Astrocyte (in vitro differentiated cells and primary cell): Measurements from ENCODE around the gene DEDD2. TPM values are rescaled to one million over a fixed set of nuclear protein-coding genes. Genes with fewer than 3 reads are reported as not detected.

ENCODE experiments used
- DNase-seq: peaks from one replicate; pipeline ENCODE4 v3.0.0-alpha.2; 2010; ENCODE audit warnings: low read depth
- FAIRE-seq: peaks from 2 replicates; lab custom pipeline; 2011; peaks lifted over from hg19 to GRCh38; lab: Jason Lieb, UNC
- H2AFZ ChIP-seq: 2 replicates; pipeline ENCODE4 v1.6.0; 2012; ENCODE audit warnings: low read depth, low read length, inconsistent platforms
- H3K27ac ChIP-seq: 2 replicates; pipeline ENCODE4 v1.5.1; 2011; ENCODE audit warnings: low read depth, low read length, inconsistent platforms
- H3K27me3 ChIP-seq: 2 replicates; pipeline ENCODE4 v1.6.0; 2011; ENCODE audit warnings: low read length, inconsistent platforms; ENCODE audit not compliant: insufficient read depth
- H3K36me3 ChIP-seq: 2 replicates; pipeline ENCODE4 v1.5.1; 2011; ENCODE audit warnings: low read length, inconsistent platforms; ENCODE audit not compliant: insufficient read depth
- H3K4me1 ChIP-seq: 2 replicates; pipeline ENCODE4 v1.5.1; 2011; ENCODE audit warnings: low read length, inconsistent platforms; ENCODE audit not compliant: insufficient read depth
- H3K4me2 ChIP-seq: 2 replicates; pipeline ENCODE4 v1.6.0; 2012; ENCODE audit warnings: low read length, inconsistent platforms
- H3K4me3 ChIP-seq: 2 replicates; pipeline ENCODE4 v1.5.1; 2011; ENCODE audit warnings: low read depth, mild to moderate bottlenecking, low read length, inconsistent platforms; ENCODE audit not compliant: insufficient read depth
- H3K79me2 ChIP-seq: 2 replicates; pipeline ENCODE4 v1.6.0; 2012; ENCODE audit warnings: mild to moderate bottlenecking, low read length, inconsistent platforms; ENCODE audit not compliant: insufficient read depth
- H3K9ac ChIP-seq: 2 replicates; pipeline ENCODE4 v1.6.0; 2012; ENCODE audit warnings: mild to moderate bottlenecking, low read length, inconsistent platforms
- H3K9me3 ChIP-seq: 2 replicates; pipeline ENCODE4 v1.5.1; 2012; ENCODE audit warnings: low read depth, mild to moderate bottlenecking, low read length, inconsistent platforms; ENCODE audit not compliant: insufficient read depth
- H4K20me1 ChIP-seq: 2 replicates; pipeline ENCODE4 v1.6.0; 2012; ENCODE audit warnings: low read length, inconsistent platforms; ENCODE audit not compliant: insufficient read depth
- H3K27ac Mint-ChIP-seq: one replicate; pipeline ENCODE4 v1.8.0; 2021; ENCODE audit warnings: mild to moderate bottlenecking, mixed read lengths; ENCODE audit not compliant: unreplicated experiment
- H3K27me3 Mint-ChIP-seq: one replicate; pipeline ENCODE4 v1.8.0; 2021; ENCODE audit warnings: low read depth, mixed read lengths; ENCODE audit not compliant: unreplicated experiment
- H3K36me3 Mint-ChIP-seq: one replicate; pipeline ENCODE4 v1.8.0; 2021; ENCODE audit warnings: low read depth, mixed read lengths; ENCODE audit not compliant: unreplicated experiment
- H3K4me1 Mint-ChIP-seq: one replicate; pipeline ENCODE4 v1.8.0; 2021; ENCODE audit warnings: low read depth, mixed read lengths; ENCODE audit not compliant: unreplicated experiment
- H3K4me3 Mint-ChIP-seq: one replicate; pipeline ENCODE4 v1.8.0; 2021; ENCODE audit warnings: mild to moderate bottlenecking, moderate library complexity, mixed read lengths; ENCODE audit not compliant: unreplicated experiment
- H3K9me3 Mint-ChIP-seq: one replicate; pipeline ENCODE4 v1.8.0; 2021; ENCODE audit warnings: mild to moderate bottlenecking, mixed read lengths; ENCODE audit not compliant: unreplicated experiment
- CTCF ChIP-seq: IDR thresholded peaks from 2 replicates; pipeline ENCODE4 v1.5.1; 2011; ENCODE audit warnings: low read depth, mild to moderate bottlenecking, inconsistent platforms, low read length, moderate library complexity; ENCODE audit not compliant: insufficient read depth
- EZH2 ChIP-seq: IDR thresholded peaks from 2 replicates; pipeline ENCODE4 v1.6.1; 2012; ENCODE audit warnings: mild to moderate bottlenecking, low read length, inconsistent platforms; ENCODE audit not compliant: insufficient read depth
- total RNA-seq: library from RNA; stranded (reverse); gene quantifications from 2 replicates; pipeline ENCODE4 v1.2.1, GENCODE V29; 2021

DEDD2 gene
- total RNA-seq, 1 donor from 2014 or later, result 26.1 TPM

GRCh38 chr19:42176649-42176989, 40.9 kb downstream of the DEDD2 start:
- TF ChIP-seq CTCF, result no peak
- peak; percentile 1 for TF ChIP-seq EZH2
- peak overlapping the region; percentile 84 for H3K4me3 Mint-ChIP-seq
- FAIRE-seq (no peak), DNase-seq (peak; percentile 8)
- H3K27me3 Mint-ChIP-seq, result peaks cover 58% of the 10 kb centered on the region
- Histone ChIP-seq H3K9me3 (no peaks in the 10 kb centered on the region), H2AFZ (peak overlapping the region; percentile 78), H3K4me2 (peak overlapping the region; percentile 100), H3K36me3 (no peaks in the 10 kb centered on the region), H3K4me3 (peak overlapping the region; percentile 55), H3K27me3 (peaks cover 52% of the 10 kb centered on the region), H3K27ac (no peak overlapping the region), H3K4me1 (no peaks in the 10 kb centered on the region), H3K9ac (peak overlapping the region; percentile 70), H4K20me1 (peaks cover 20% of the 10 kb centered on the region), H3K79me2 (no peaks in the 10 kb centered on the region)
- H3K9me3 Mint-ChIP-seq, result no peaks in the 10 kb centered on the region
- H3K4me1 Mint-ChIP-seq, result peaks cover 7% of the 10 kb centered on the region
- no peak overlapping the region for H3K27ac Mint-ChIP-seq
- H3K36me3 Mint-ChIP-seq, result no peaks in the 10 kb centered on the region

GRCh38 chr19:42175952-42176648, 41.4 kb downstream of the DEDD2 start:
- no peaks in the 10 kb centered on the region for H3K36me3 Mint-ChIP-seq
- peak overlapping the region; percentile 55 for H3K4me3 ChIP-seq
- peaks cover 20% of the 10 kb centered on the region for H4K20me1 ChIP-seq
- H3K79me2 ChIP-seq, result no peaks in the 10 kb centered on the region
- DNase-seq (peak; percentile 20), FAIRE-seq (no peak)
- peak overlapping the region; percentile 43 for H3K27ac Mint-ChIP-seq
- no peaks in the 10 kb centered on the region for H3K36me3 ChIP-seq
- no peaks in the 10 kb centered on the region for H3K9me3 ChIP-seq
- peaks cover 7% of the 10 kb centered on the region for H3K4me1 Mint-ChIP-seq
- TF ChIP-seq CTCF (no peak), EZH2 (peak; percentile 66)
- peak overlapping the region; percentile 78 for H2AFZ ChIP-seq
- no peak overlapping the region for H3K27ac ChIP-seq
- H3K9ac ChIP-seq, result peak overlapping the region; percentile 70
- peak overlapping the region; percentile 84 for H3K4me3 Mint-ChIP-seq
- H3K4me1 ChIP-seq, result no peaks in the 10 kb centered on the region
- H3K27me3 ChIP-seq, result peaks cover 50% of the 10 kb centered on the region
- peak overlapping the region; percentile 100 for H3K4me2 ChIP-seq
- H3K9me3 Mint-ChIP-seq, result no peaks in the 10 kb centered on the region
- H3K27me3 Mint-ChIP-seq, result peaks cover 57% of the 10 kb centered on the region

GRCh38 chr19:42174958-42175734, 42.3 kb downstream of the DEDD2 start:
- H3K27me3 Mint-ChIP-seq, result peaks cover 53% of the 10 kb centered on the region
- H3K4me2 ChIP-seq, result peak overlapping the region; percentile 100

More at GRCh38 chr19:42174958-42175734, 42.3 kb downstream of the DEDD2 start:
- DNase-seq, result no peak
- Mint-ChIP-seq H3K4me3 (no peak overlapping the region), H3K4me1 (peaks cover 7% of the 10 kb centered on the region), H3K9me3 (no peaks in the 10 kb centered on the region), H3K27ac (no peak overlapping the region), H3K36me3 (no peaks in the 10 kb centered on the region)
- TF ChIP-seq EZH2 (no peak), CTCF (no peak)
- H3K4me3 ChIP-seq, result no peak overlapping the region
- no peaks in the 10 kb centered on the region for H3K36me3 ChIP-seq
- no peak overlapping the region for H2AFZ ChIP-seq
- H4K20me1 ChIP-seq, result peaks cover 20% of the 10 kb centered on the region
- no peak overlapping the region for H3K27ac ChIP-seq
- H3K4me1 ChIP-seq, result no peaks in the 10 kb centered on the region
- no peaks in the 10 kb centered on the region for H3K79me2 ChIP-seq
- no peak for FAIRE-seq
- H3K9ac ChIP-seq, result peak overlapping the region; percentile 28
- peaks cover 2% of the 10 kb centered on the region for H3K9me3 ChIP-seq
- peaks cover 46% of the 10 kb centered on the region for H3K27me3 ChIP-seq
